NCI-H82 (cell line): Measurements from ENCODE around the gene STATH.
"Not testable (repeated sequence)": the region's sequence is repeated elsewhere in the genome, so short reads cannot be mapped to it uniquely, and the experiment has no call there.

Source experiments
- DNase-seq: peaks from one replicate; lab custom pipeline; 2025; lab: John Stamatoyannopoulos, UW

The STATH gene

GRCh38 chr4:69995526-69996016, at the start of gene STATH:
TSS of gene STATH (plus strand) at chr4:69995966. CDS start at chr4:69998438, 2,472 bp downstream.
- no peak for DNase-seq

- peak; percentile 8 for DNase-seq
These were observed 44.2 kb upstream of the STATH start for GRCh38 chr4:69951602-69952001.

GRCh38 chr4:69957209-69957608, 38.6 kb upstream of the STATH start:
- no peak for DNase-seq

GRCh38 chr4:69965628-69966027, 30.1 kb upstream of the STATH start, which contains the start of gene CSN2:
TSS of gene CSN2 (minus strand) at chr4:69965728. CDS start at chr4:69960995, 4,733 bp downstream.
- DNase-seq = no peak

GRCh38 chr4:69970071-69970470, 25.7 kb upstream of the STATH start:
- DNase-seq = no peak

GRCh38 chr4:69974631-69975030, 21.1 kb upstream of the STATH start:
- no peak for DNase-seq

- no peak for DNase-seq
These were observed 18.2 kb upstream of the STATH start for GRCh38 chr4:69977582-69977981.

- DNase-seq = peak; percentile 19
These were observed 11.7 kb upstream of the STATH start for GRCh38 chr4:69984030-69984443.

GRCh38 chr4:69986663-69987062, 9.1 kb upstream of the STATH start:
- DNase-seq = no peak

- no peak for DNase-seq
These were observed 4.8 kb upstream of the STATH start for GRCh38 chr4:69991016-69991415.

GRCh38 chr4:69994782-69995181, 984 bp upstream of the STATH start:
- no peak for DNase-seq

- DNase-seq = no peak
These were observed 3.7 kb downstream of the STATH start for GRCh38 chr4:69999420-69999819.

GRCh38 chr4:70000711-70001110, 4.9 kb downstream of the STATH start:
- DNase-seq = no peak

- no peak for DNase-seq
These were observed 6.7 kb downstream of the STATH start for GRCh38 chr4:70002507-70002906.

- no peak for DNase-seq
These were observed 13.0 kb downstream of the STATH start for GRCh38 chr4:70008771-70009170.

GRCh38 chr4:70019006-70019405, 23.2 kb downstream of the STATH start:
- not testable (repeated sequence) for DNase-seq

GRCh38 chr4:70023218-70023617, 27.5 kb downstream of the STATH start:
- DNase-seq = no peak

GRCh38 chr4:70027011-70027410, 31.2 kb downstream of the STATH start:
- DNase-seq = no peak

GRCh38 chr4:70028159-70028558, 32.4 kb downstream of the STATH start, which contains the start of gene HTN3:
TSS of gene HTN3 (plus strand) at chr4:70028459. CDS start at chr4:70030741, 2,282 bp downstream.
- not testable (repeated sequence) for DNase-seq

GRCh38 chr4:70037559-70037958, 41.8 kb downstream of the STATH start:
- not testable (repeated sequence) for DNase-seq

GRCh38 chr4:70039928-70040327, 44.2 kb downstream of the STATH start:
- not testable (repeated sequence) for DNase-seq

- no peak for DNase-seq
These were observed 46.0 kb downstream of the STATH start for GRCh38 chr4:70041652-70042286.

- DNase-seq = not testable (repeated sequence)
These were observed 54.4 kb downstream of the STATH start, which contains the start of gene HTN1 for GRCh38 chr4:70050138-70050537. TSS of gene HTN1 (plus strand) at chr4:70050438. CDS start at chr4:70053077, 2,639 bp downstream.
